ENCODE measurements around the gene CHKA. TPM values are rescaled to one million over a fixed set of nuclear protein-coding genes. Genes with fewer than 3 reads are reported as not detected.
A peak's percentile ranks its signal among the peaks of the same experiment; 100 is the strongest.

CHKA gene
- polyA plus RNA-seq, 1 donor (not counting 4 experiments of a cell fraction or from before 2014, with no cell fraction given) = 7.1 TPM

- dilution Hi-C loops (cut with MboI; ENCODE audit: extremely low pct_ligation_motif_present, low sequenced_read_pairs) = no loop called here
- Histone ChIP-seq H3K4me2 (ENCODE audit: control insufficient read depth, extremely low read depth, insufficient read depth, low read depth, low read length) (peak overlapping the region; percentile 87), H3K9me3 (ENCODE audit: control insufficient read depth, low read depth, low read length) (no peaks in the 10 kb centered on the region), H4K20me1 (ENCODE audit: control insufficient read depth, extremely low read depth, insufficient read depth, low read length) (no peaks in the 10 kb centered on the region), H3K9ac (ENCODE audit: control insufficient read depth, extremely low read depth, insufficient read depth, low read length) (peak overlapping the region; percentile 74), H3K4me1 (ENCODE audit: control insufficient read depth, extremely low read depth, insufficient read depth, low read length) (peaks cover 7% of the 10 kb centered on the region), H3K4me3 (ENCODE audit: control insufficient read depth in 2 of 3, extremely low read depth in 1 of 3, insufficient read depth in 2 of 3, low read depth in 1 of 3, low read length in 3 of 3) (peak overlapping the region; percentile 68 to 84 (median 76)), H3K27me3 (ENCODE audit: control insufficient read depth, extremely low read depth, insufficient read depth, low read length) (no peaks in the 10 kb centered on the region), H3K36me3 (ENCODE audit: control insufficient read depth in 2 of 2, extremely low read depth in 1 of 2, insufficient read depth in 2 of 2, low read length in 2 of 2) (peaks cover 3 to 4% of the 10 kb centered on the region in 2 experiments), H2AFZ (ENCODE audit: control insufficient read depth, low read length) (no peak overlapping the region), H3K9me1 (ENCODE audit: control insufficient read depth, extremely low read depth, insufficient read depth, low read length) (no peaks in the 10 kb centered on the region), H3K27ac (ENCODE audit: control insufficient read depth, insufficient read depth, low read length) (no peak overlapping the region), H3K79me2 (ENCODE audit: control insufficient read depth, insufficient read depth, low read length) (peaks cover 5% of the 10 kb centered on the region)
- no peak for FAIRE-seq
- TF ChIP-seq EZH2 (IDR thresholded peaks at IDR 0.05; ENCODE audit: low read length) (no peak), CTCF (optimal IDR thresholded peaks at IDR 0.05 in 1 of 3, IDR thresholded peaks at IDR 0.05 in 1 of 3, conservative IDR thresholded peaks at IDR 0.05 in 1 of 3; ENCODE audit: extremely low read depth in 1 of 3, insufficient read depth in 2 of 3, low read length in 3 of 3) (no peak)
- DNase-seq (ENCODE audit: low read depth, low spot score) = no peak
Observed at GRCh38 chr11:68039526-68040086, 81.6 kb downstream of the CHKA start.

GRCh38 chr11:68038718-68039525 lies 82.3 kb downstream of the CHKA start, which contains the start of gene TCIRG1:
TCIRG1 (plus strand) TSS chr11:68039025; CDS start chr11:68041272, 2,247 bp downstream.
- Histone ChIP-seq H3K9ac (ENCODE audit: control insufficient read depth, extremely low read depth, insufficient read depth, low read length) (peak within 1 kb of the TSS; percentile 74), H3K4me2 (ENCODE audit: control insufficient read depth, extremely low read depth, insufficient read depth, low read depth, low read length) (peak within 1 kb of the TSS; percentile 87), H4K20me1 (ENCODE audit: control insufficient read depth, extremely low read depth, insufficient read depth, low read length) (no peaks in the 10 kb centered on the region), H3K36me3 (ENCODE audit: control insufficient read depth in 2 of 2, extremely low read depth in 1 of 2, insufficient read depth in 2 of 2, low read length in 2 of 2) (peaks cover 4 to 6% of the 10 kb centered on the region in 2 experiments), H2AFZ (ENCODE audit: control insufficient read depth, low read length) (peak within 1 kb of the TSS; percentile 83), H3K27me3 (ENCODE audit: control insufficient read depth, extremely low read depth, insufficient read depth, low read length) (no peaks in the 10 kb centered on the region), H3K9me1 (ENCODE audit: control insufficient read depth, extremely low read depth, insufficient read depth, low read length) (no peaks in the 10 kb centered on the region), H3K4me3 (ENCODE audit: control insufficient read depth in 2 of 3, extremely low read depth in 1 of 3, insufficient read depth in 2 of 3, low read depth in 1 of 3, low read length in 3 of 3) (peak within 1 kb of the TSS; percentile 68 to 84 (median 76)), H3K4me1 (ENCODE audit: control insufficient read depth, extremely low read depth, insufficient read depth, low read length) (peaks cover 7% of the 10 kb centered on the region), H3K27ac (ENCODE audit: control insufficient read depth, insufficient read depth, low read length) (peak within 1 kb of the TSS; percentile 26), H3K9me3 (ENCODE audit: control insufficient read depth, low read depth, low read length) (no peaks in the 10 kb centered on the region), H3K79me2 (ENCODE audit: control insufficient read depth, insufficient read depth, low read length) (peaks cover 5% of the 10 kb centered on the region)
- dilution Hi-C loops (cut with MboI; ENCODE audit: extremely low pct_ligation_motif_present, low sequenced_read_pairs) = no loop called here
- TF ChIP-seq EZH2 (IDR thresholded peaks at IDR 0.05; ENCODE audit: low read length) = no peak
- no peak for TF ChIP-seq CTCF (optimal IDR thresholded peaks at IDR 0.05 in 1 of 3, IDR thresholded peaks at IDR 0.05 in 1 of 3, conservative IDR thresholded peaks at IDR 0.05 in 1 of 3; ENCODE audit: extremely low read depth in 1 of 3, insufficient read depth in 2 of 3, low read length in 3 of 3)
- FAIRE-seq = peak; percentile 55
- peak; percentile 41 for DNase-seq (ENCODE audit: low read depth, low spot score)
